ENCODE results near the gene TMEM204.

Gene TMEM204

DNA sequence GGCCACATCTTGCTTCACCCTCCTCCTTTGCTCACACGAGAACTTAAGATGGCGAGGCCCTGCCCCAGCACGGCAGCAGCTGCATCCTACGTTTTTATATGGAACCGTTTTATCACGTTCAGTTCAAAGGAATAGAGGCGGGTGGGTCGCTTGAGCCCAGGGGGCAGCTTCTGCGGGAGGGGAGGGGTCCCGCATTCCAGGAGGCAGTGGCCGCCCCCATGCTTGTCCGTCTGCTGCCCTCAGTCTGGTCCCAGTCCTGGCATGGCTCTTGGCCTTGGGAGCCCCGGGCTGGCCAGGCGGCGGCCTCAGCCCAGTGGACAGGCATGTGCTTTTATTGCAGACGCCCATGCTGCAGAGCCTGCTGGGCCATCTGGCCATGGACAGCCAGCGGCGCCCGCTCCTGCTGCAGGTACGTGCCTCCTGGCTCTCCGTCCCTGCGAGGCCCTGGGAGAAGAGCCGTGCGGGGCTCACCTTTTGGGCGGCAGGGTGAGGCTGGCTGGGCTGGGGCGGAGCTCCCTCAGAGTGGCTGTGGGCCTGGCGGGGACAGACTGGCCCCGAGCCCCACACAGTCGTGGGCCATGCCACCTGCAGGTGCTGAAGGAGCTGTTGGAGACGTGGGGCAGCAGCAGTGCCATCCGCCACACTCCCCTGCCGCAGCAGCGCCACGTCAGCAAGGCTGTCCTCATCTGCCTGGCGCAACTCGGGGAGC, 33.6 kb upstream of the TMEM204 start:
- FAIRE-seq, result no peak

GRCh38 chr16:1500465-1501150, 32.9 kb upstream of the TMEM204 start:
- no peak for FAIRE-seq

DNA sequence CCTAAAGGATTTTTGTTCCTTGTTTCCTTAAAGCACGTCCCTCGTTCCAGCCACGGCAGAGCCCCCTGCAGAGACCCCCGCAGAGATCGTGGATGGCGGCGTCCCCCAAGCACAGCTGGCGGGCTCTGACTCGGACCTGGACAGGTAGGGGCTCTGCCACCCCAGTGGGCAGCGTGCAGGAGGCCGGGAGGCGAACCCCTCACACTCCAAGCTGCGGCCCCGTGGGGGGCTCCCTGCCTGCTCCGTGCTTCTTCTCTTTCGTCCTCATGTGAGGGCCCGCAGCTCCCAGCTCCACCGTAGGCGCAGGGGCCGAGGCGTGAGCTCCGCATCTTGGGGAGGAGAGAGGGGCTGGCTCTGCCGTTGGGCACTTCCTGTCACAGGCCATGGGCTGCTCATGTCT, 31.8 kb upstream of the TMEM204 start:
- no peak for FAIRE-seq

GRCh38 chr16:1502092-1503004, 31.1 kb upstream of the TMEM204 start:
- no peak for FAIRE-seq

GRCh38 chr16:1503110-1503955, 30.1 kb upstream of the TMEM204 start:
- no peak for FAIRE-seq

- no peak for FAIRE-seq
Measured at GRCh38 chr16:1505073-1505844, 28.2 kb upstream of the TMEM204 start.

DNA sequence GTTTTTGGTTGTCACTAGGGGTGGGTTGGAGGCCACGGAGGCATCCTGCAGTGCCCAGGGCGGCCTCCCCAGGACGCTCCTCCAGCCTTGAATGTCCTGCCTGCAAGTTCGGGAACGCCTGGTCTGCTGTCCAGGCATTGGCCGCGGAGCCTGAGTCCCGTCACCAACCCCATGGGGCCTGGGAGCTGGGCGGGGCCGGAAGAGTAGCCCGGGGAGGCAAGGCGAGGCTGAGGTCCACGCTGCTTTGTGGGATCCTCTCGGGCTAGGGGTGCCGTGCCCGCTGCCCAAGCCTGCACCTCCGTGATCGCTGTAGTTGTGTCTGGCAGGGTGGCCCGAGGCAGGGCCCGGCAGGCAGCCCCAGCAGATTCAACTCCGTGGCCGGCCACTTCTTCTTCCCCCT, 27.6 kb upstream of the TMEM204 start:
- no peak for FAIRE-seq

- no peak for FAIRE-seq
Measured at GRCh38 chr16:1506494-1507213, 26.8 kb upstream of the TMEM204 start.

- no peak for FAIRE-seq
Measured at GRCh38 chr16:1508494-1509187, 24.8 kb upstream of the TMEM204 start.

GRCh38 chr16:1509307-1510221, 23.9 kb upstream of the TMEM204 start:
- no peak for FAIRE-seq

- no peak for FAIRE-seq
Measured at GRCh38 chr16:1510272-1510671, 23.2 kb upstream of the TMEM204 start.

- FAIRE-seq, result no peak
Measured at GRCh38 chr16:1510941-1511351, 22.5 kb upstream of the TMEM204 start.

DNA sequence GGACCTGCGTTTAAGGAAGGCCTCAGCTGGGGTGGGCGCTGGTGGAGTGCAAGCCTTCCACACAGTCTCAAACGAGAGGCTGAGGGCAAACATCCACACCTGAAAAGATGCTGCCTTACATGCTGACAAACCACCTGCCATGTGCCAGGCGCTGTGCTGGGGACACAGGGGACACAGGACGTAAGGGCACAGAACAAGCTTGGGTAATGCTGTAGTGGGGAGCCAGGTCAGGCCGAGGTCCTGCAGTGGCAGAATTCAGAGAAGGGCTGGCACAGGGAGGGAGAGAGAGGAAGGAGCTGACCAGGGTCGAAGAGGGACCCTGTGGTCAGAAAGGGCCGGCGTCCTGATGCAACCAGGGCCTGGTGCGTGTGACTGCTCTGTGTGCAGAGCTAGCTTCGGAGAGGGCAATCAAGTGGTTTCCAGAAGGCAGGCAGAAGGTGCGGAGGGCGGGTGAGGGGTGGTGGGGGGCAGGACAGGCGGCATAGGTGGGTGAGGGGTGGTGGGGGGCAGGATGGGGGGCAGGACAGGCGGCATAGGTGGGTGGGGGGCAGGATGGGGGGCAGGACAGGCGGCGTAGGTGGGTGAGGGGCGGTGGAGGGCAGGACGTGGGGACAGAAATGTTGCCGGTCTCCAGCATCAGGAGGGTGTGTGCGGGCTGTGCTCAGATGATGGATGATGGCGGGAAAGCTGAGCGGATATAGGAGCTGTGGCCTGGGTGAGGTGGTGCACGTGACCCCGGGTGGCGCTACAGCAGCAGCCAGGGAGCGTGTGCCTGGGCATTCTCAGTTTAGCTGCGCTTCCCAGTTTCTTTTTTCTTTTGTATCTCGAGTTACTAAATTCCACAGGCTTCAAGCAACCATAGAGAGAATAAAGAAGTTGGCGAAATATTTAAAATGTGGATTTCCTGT, 21.6 kb upstream of the TMEM204 start:
- FAIRE-seq, result no peak

DNA sequence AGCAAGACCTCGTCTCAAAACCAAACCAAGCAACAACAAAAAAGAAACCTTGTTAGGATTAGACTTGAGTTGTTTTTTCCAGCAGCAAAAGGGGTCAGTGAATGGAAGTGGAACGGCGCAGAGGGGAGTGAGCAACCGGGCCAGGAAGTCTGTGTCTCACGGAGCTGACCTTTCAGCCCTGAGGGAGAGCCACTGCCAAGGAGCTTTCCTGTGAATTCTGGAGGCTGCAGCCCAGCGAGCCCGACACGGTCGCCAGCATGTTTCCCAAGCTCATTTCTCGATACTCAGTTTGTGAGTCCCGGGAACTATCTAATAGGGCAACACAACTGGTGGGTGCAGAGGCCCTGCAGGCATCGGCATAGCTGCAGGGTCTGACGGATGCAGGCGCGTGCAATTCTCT, 20.7 kb upstream of the TMEM204 start:
- FAIRE-seq, result no peak

DNA sequence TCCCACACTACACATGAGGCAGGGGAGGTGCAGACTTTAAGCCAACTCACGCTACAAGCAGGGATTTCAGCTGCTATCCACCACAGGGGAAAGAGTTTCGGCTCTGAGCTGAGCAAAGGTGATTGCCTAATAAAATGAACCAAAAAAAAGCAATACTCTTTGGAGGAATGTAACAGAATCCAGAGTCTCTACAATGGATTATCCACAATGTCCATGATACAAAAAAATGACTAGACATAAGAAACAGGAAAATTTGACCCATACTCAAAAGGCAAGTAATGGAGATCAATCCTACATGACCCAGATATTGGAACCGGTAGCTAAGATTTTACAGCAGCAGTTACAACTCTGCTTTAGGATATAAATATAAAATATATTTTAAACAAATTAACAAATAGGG, 19.0 kb upstream of the TMEM204 start:
- no peak for FAIRE-seq

- no peak for FAIRE-seq
Measured at GRCh38 chr16:1518626-1519135, 14.8 kb upstream of the TMEM204 start.

GRCh38 chr16:1519831-1520230, 13.6 kb upstream of the TMEM204 start:
- no peak for FAIRE-seq

- no peak for FAIRE-seq
Measured at GRCh38 chr16:1520461-1520860, 13.0 kb upstream of the TMEM204 start.
